HG02610 (cell line): Measurements from ENCODE around the gene RBM18.

Source experiments
- ATAC-seq: cut with Tn5 transposase; IDR thresholded peaks from one replicate; pipeline ENCODE4 v1.9.1; 2021; ENCODE audit warnings: mild to moderate bottlenecking, moderate library complexity; ENCODE audit not compliant: unreplicated experiment

RBM18 gene

DNA sequence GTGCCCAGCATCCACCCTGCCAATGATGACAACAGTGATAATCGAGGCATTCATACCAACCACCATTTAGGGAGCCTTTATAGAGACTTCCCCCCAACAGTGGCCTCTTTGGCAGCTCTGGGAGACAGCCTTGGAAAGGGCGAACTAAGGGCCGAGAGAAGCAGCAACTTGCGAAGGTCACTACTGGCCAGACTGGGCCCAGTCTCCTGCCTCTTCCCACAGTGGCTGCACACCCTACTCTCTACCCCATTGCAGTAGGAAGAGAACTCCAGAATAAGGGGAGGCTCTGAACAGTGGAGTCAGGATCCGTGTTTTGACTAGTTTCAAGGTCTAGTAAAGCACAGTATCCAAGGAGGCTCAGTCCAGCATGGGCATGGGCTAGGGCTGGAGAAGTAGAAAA is 41.2 kb downstream of the RBM18 start:
- no peak for ATAC-seq

DNA sequence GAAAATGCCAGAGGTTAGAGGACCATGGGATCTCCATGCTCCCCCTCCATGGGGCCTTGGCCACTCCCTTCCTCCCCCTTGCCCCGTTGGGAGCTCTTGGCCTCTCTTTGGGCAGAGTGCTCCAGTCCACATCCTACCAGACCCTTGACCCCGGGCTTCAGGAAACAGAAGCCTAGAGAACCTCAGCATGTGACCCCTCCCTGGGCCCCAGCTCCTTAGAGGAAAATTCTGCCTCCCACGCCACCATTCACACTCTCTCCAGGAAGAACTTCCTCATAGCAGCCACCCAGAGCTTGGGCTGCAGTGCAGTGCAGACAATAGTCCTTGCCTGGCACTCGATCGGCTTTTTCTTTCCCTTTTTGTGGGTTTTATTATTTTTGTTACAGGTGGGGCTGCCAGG is 41.8 kb downstream of the RBM18 start:
- no peak for ATAC-seq

DNA sequence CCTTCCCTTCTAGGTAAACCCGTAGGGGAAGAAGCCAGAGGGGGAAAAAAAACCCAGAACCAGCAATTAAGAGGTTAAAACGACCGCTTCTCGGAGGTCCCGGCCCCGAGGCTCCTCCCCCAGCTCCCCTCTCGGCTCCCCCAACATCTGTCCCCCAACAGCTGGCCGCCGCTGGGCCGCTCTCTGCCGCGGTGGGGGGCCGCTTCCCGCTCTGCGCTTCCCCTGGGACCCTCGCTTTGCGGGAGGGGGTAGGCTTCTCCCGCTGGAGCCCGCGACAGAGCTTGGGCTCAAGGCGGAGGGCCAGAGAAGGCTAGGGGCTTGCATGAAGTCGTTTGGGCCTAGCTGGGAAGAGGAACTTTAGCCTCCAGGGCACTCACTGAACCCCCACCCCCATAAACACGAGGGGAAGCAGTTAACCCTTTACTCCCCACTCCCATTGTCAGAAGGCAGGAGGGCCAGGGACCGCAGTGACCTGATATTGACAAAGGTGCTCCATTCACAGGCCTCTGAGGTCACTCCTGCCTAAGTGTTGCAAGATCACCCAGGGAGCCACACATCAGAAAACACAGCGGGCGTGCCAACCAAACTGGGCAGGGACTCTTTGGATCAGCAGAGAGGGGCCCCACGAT is 43.3 kb downstream of the RBM18 start:
- no peak for ATAC-seq

DNA sequence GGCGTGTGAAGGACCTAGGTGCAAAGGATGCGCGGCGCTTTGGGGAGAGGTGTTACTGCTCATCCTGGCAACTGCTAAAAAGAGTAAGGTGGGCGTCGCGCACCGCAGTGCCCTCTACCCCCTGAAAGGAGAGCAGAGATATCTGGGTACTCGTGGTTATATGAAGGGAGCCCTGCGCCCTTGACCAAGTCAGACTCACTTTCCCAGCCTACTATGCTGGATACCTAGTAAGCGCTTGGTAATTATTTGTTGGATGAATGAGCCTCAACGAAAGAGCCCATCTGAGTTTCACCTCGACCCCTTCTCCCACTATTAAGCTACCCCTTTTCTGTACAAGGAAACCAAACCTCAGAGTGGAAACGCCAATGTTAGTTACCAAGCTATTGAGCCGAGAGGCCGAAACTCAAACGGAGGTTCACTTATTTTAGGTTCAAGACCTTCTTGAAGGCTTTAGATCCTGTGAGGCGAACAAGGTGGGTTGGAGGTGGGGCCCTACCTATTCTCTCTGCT is 43.9 kb downstream of the RBM18 start:
- ATAC-seq = no peak

DNA sequence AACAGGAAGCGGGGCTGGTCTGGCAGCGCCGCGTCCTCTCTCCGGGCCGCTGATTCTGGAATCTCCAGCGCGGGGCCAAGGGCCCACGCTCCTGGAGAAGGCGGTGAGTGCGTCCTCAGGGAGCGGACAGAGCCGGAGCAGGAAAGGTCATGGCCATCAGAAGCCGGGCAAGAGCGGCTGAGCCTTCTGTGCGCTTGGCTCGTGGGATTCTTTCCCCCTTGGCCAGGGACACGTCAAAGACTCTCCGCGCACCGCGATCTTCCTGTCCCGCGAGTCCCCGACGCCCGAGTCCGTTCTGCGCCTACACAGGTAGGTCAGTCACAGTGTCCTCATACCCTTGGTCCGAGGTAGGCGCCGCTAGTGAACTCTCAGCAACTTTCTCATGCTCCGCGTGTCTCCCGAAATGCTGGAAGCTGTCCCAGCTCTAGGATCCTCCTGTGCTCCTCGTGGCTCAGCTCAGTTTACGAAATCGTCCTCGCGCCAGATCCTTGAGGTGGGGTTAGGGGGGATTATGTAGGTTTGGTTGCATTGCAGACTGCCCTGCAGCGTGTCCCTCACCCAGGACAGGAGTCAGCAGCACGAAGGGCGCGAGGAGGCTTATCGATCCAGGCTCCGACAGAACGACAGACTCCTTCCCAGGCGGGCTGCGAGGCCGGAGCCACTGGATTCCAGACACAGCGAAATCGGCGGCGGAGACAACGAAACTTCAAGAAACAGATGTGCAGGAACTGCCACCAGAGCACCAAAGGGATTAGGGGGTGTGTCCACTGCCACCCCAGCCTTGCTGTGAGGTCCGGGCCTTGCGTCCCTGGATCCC is 44.6 kb downstream of the RBM18 start:
- no peak for ATAC-seq

DNA sequence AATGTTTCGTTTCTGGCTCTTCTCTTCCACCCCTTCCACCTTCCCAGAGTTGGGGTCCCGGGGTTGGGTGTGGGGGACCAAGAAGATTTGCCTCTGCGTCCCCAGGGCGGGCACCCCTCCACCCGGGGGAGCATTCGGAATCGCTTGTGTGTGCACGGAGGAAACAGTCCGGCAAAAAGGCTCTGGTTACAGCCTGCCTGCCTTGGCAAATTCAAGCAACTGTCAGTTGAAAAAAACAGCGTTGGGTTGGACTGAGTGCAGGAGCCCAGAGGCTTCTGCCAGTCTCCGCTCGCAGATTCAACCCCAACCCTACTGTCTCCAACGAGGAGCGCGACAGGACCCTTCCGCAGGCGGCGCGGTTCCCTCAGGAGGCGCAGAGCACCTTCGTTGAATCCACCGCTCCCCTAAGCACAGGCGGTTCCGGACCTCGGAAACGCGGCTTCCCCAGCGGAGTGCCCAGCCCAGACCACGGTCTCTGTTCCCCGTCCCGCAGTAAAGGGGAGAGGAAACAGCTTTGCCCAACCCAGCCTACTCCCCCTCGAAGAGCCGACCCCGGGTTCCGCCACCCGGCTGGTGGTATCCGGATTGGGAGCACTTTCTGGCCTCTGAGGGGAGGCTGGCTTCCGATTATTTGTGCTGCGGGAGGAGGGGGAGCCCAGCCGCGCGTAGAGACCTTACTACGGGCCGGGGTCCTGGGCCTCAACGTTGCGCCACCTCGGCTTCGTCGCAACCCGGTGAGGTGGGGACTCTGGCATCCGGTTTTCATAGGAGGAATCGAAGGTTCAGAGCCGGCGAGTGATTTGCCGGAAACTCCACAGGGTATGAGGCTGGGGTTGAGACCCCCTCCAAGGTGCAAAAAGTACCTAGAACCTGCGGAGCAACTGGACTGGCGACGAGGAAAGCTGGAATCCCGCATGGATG is 45.4 kb downstream of the RBM18 start:
- ATAC-seq = no peak

DNA sequence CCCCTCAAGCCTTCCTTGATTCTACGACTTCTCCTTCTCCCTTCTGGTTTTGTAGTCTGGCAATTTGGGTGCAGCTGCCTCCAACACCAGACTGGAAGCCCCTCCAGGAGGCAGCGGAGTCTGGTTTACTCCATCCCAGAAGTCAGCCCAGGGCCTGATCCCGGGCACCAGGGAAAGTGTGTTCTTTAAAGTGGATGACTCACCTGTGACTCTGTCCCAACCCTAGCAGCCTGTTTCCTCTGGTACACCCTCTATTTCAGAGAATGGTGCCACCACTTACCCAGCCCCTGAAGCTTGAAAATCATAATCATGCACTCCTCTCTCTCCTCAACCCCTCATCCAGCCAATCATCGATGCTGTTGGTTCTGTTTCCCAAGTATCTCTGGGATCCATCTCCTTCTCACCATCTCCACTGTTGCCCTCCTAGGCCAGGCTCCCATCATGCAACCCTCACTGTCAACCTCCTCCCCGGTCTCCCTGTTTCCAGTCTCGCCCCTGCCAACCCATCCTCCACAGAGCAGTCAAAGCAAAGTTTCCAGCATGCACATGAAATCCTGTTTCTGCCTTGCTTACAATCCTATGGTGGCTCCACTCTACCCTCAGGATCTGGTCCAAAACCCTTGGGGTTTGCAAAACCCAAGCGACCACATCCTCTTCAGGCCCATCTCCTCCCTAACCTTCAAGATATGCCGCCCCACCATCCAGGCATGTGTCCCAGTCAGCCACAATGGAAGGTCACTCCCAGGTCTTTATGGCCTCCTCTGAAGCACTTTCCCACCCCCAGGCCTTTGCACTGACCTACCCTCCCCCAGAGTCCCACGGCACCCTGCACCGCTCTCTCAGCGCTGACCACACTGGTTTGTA is 46.3 kb downstream of the RBM18 start:
- no peak for ATAC-seq

DNA sequence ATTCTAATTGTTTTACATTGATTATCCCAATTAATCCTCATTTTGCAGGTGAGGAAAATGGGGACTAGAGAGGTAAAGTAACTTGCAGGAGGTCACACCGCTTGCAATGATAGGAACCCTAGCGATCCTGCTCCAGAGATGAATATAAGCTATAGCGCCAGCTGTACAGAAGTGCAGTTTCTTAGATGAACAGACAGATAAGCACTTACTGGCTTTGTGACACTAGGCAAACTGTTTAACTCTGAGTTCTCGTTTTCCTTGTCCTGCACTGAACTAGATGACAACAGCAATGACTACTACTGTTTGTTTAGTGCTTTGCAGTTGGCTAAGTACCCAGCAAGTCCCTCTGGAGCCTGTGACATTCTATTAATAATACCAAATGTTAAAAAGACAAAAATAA is 47.0 kb downstream of the RBM18 start:
- no peak for ATAC-seq

DNA sequence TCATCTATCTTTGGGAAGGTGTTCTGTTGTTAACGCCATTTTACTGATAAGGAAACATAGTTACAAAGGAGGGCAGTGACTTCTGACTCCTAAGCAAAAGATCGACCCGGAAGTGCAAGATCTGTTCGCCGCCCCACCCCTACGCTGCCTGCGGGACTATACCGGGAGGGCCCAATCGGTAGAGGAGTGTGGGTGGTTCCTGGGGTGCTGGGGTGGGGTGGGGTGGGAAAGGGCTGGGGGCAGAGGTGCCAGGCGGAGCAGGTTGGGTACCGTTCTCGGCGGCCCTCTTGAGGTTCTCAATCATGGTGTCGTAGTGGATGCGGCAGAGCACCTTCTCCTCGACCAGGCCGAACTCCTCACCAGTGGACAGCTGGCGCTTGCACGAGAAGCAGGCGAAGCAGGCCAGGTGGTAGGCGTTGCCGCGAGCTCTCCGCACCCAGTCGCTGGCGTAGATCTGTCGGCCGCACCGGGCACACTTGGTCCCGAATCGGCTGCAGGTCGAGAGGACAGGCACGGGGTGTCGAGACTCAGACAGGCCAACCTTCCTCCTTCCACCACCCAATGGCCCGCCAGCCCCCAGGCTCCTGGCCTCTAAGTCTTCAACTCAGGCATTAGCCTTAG is 47.7 kb downstream of the RBM18 start:
- no peak for ATAC-seq

DNA sequence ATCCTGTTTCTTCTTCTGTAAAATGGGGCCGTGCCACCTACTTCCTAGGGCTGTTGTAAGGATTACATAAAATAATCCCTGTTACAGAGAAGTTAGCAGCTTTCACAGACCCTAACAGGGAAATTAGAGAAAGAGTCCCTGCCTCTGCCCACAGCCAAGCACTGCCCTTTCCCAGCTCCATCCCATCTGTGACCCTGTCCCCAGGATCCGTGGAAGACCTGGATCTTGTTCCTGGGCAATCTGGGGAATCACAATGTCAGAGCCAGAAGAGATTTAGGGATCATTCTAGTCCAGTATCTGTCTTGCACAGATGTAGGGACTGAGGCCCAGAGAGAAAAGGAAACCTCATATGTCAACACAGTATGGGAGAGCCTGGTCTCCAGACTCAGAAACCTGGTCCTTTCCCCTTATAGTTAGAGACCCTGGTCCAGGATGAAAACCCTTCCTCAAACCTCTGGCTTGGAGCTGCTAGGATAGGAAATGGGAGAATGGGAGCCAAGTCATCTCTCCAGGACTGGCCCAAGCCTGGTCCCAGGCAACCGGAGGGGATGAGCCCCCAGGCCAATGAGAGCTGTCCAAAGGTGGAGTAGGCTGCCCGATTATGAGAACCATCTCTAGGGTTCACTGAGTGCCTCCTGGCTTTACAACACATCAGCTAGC is 48.4 kb downstream of the RBM18 start:
- no peak for ATAC-seq

DNA sequence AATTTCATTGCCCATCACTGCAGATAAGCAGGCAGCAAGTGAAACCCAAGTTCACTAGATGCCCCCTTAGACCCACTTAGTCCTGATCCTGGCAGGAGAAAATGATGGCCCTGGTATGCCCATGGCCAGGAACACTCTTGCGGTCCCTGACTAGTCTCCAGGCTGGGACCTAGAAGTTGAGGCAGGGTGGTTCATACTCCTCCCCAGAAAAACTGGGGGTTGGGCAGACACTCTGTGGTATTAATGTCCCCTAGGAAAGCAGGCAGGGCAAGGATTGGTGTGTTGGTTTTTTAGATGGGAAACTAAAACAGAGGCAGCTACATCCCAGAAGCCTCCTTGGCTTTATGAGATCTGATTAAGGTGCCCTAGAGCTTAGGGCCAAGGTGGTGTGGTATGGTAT is 49.0 kb downstream of the RBM18 start:
- ATAC-seq = no peak

DNA sequence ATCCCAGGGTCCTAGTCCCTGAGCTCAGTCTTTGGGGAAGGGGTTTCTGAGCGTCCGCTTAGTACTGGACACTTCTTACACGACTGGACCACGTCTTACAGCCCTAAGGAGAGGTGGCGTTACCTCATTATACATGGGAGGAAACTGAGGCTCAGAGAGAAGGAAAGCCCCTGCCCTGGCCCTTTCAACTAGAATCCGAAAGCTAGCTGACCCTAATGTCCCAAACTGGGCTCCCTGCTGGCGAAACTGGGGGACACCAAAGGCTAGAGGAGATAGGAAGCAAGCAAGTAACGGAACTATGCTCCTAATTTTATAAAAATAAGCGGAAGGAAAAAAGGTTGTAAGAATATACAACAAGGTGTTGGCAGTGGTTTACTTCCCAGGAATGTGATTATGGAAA is 50.1 kb downstream of the RBM18 start:
- ATAC-seq = no peak

DNA sequence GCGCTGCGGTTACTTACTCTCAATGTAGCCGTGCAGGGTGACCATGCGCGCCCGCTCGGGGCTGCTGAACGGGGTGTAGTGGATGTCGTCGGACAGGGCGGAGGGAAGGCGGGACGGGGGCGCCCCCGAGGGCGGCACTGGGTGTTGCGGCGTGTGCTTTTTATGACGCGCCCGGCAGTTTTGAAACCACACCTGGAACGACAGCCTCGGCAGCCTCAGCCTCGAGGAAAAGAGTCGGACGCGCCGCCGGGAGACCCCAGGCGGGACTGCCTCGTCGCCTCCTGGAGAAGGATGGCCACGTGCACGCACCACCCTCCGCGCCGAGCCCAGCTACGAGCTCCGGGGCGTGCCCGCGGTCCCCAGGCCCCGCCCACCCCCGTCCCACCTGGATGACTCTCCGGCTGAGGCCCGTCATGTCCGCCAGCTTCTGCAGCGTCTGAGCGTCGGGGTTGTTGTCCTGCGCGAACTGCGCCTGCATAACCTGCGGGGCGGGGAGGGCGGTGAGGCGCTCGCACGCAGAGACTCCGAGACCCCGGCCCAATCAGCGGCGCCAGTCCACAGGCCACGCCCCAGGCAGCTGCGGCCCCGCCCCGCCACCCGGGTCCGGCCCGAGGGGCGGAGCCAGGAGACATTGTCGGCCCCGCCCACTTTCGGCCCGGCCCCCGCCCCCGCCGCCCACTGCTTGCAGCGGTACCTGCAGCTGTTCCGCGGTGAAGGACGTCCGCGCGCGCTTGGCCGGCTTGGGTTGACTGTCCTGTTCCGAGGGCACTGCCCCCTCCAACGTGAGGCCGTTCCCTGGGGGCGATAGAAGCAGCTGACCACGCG is 50.8 kb downstream of the RBM18 start:
- no peak for ATAC-seq

DNA sequence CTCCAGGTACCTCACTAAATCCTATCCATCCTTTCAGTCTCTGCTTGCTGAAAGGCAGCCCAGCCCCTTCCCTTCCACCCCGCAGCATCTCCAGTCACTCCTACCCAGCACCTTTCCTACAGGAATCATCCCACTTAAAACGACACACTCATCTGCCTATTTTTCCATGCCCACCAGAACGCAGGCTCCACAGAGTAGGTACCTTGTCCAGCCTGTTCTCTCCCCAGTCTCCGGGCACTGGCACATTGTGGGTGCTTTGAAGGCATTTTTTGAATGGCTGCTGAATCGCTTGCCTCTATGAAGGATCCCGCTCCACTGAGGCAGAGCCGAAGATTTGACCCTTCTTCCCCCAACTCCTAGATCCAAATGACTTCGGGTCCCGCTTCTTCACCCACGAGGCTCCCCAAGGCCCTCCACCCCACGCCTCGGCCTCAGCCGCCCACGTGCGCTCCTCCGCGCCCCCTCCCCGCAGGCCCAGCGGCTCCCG is 51.5 kb downstream of the RBM18 start:
- ATAC-seq = no peak

DNA sequence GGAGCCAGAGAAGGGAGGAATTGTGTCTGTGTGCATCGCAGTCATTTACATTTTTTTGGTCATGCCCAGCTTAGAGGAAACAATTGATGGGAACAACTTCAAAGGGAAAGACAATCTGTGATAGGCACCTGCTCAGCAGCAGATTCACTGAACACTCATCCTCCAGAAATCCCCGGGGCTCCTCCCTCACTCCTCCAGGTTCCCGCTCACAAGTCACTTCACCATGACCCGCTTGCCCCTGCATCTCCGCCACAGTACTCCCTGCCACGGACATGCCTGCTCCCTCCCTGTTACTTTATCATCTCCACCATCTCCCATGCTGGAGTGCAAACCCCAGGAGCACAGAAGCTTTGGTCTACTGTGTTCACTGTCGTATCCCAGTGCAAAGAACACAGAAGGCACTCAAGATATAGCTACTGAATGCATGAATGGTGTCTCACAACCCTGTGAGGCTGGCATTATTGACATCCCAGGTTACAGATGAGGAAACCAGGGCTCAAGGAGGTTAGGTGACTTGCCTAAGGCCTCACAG is 52.1 kb downstream of the RBM18 start:
- ATAC-seq = no peak

DNA sequence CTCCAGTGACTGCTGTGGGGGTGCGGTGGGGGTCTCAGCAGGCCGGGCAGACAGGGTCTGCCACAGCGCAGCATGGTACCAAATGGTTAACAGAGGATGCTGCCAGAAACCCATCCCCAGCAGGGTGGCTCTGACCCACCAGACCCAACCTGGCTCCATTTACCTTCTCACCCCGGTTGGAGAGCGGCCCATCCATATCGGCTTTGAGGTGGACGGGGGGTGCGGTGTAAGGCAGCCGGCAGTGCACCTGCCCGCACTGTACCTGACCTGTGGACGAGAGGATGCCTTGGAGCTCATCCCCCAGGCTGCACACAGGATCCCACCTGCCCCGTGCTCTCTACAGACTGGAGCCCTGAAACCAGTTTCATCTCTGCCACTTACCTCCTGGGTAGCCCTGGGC is 55.2 kb downstream of the RBM18 start:
- no peak for ATAC-seq

DNA sequence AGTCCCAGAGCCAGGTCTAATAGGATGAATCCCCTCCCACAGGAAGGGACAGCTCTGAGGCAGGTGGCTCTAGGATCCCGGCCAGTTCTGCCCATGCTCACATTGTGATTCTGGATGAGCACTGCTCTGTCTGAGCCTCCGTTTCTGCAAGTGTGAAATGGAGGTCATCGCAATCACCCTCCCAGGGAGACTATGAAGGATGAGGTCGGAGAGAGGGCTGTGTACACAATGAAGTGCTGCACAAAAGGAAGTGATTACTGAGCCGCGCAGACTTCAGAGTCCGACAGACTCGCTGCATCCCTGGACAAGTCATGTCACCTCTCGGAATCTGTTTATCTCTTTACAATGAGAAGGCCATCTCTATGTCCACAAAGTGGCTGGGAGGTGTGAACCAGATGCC is 57.5 kb downstream of the RBM18 start:
- ATAC-seq = no peak
